Measurements from ENCODE around the gene TBX10.

- TF ChIP-seq EZH2 (IDR thresholded peaks at IDR 0.05; ENCODE audit: borderline replicate concordance, low read depth, low read length, severe bottlenecking) = no peak
- TF ChIP-seq, protein P1, sequence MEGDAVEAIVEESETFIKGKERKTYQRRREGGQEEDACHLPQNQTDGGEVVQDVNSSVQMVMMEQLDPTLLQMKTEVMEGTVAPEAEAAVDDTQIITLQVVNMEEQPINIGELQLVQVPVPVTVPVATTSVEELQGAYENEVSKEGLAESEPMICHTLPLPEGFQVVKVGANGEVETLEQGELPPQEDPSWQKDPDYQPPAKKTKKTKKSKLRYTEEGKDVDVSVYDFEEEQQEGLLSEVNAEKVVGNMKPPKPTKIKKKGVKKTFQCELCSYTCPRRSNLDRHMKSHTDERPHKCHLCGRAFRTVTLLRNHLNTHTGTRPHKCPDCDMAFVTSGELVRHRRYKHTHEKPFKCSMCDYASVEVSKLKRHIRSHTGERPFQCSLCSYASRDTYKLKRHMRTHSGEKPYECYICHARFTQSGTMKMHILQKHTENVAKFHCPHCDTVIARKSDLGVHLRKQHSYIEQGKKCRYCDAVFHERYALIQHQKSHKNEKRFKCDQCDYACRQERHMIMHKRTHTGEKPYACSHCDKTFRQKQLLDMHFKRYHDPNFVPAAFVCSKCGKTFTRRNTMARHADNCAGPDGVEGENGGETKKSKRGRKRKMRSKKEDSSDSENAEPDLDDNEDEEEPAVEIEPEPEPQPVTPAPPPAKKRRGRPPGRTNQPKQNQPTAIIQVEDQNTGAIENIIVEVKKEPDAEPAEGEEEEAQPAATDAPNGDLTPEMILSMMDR (IDR thresholded peaks at IDR 0.05; ENCODE audit: extremely low read depth in 1 of 2, insufficient read depth in 1 of 2, low read depth in 1 of 2, low read length in 2 of 2) = no peak
- no peak for TF ChIP-seq POLR2A (IDR thresholded peaks at IDR 0.05; ENCODE audit: low read depth, low read length)
- TF ChIP-seq MAX (IDR thresholded peaks at IDR 0.05; ENCODE audit: insufficient read depth, insufficient read length) = no peak
These were observed 27.3 kb upstream of the TBX10 start for GRCh38 chr11:67666676-67667489.
